Fibroblast of lung (primary cell): ENCODE measurements around the gene CENPW. TPM values are rescaled to one million over a fixed set of nuclear protein-coding genes. Genes with fewer than 3 reads are reported as not detected.

Source experiments
- DNase-seq, 2 donors: peaks; one replicate each; pipeline versions ENCODE4 v3.0.0 to v3.0.0-alpha.2; 2010; ENCODE audit warnings: low read depth in 2 of 2
- H2AFZ ChIP-seq: 2 replicates; pipeline ENCODE4 v1.5.1; 2012; ENCODE audit warnings: low read length, control low read depth, inconsistent platforms
- H3K27ac ChIP-seq: 2 replicates; pipeline ENCODE4 v1.5.1; 2011; ENCODE audit warnings: low read length, control low read depth; ENCODE audit not compliant: insufficient read depth
- H3K27me3 ChIP-seq: 2 replicates; pipeline ENCODE4 v1.5.1; 2011; ENCODE audit warnings: mild to moderate bottlenecking, low read length; ENCODE audit not compliant: control insufficient read depth, insufficient read depth
- H3K36me3 ChIP-seq: 2 replicates; pipeline ENCODE4 v1.5.1; 2011; ENCODE audit warnings: low read length; ENCODE audit not compliant: control insufficient read depth, insufficient read depth
- H3K4me1 ChIP-seq: 2 replicates; pipeline ENCODE4 v1.5.1; 2011; ENCODE audit warnings: low read length; ENCODE audit not compliant: control insufficient read depth, insufficient read depth; ENCODE audit errors: extremely low read depth
- H3K4me2 ChIP-seq: 2 replicates; pipeline ENCODE4 v1.5.1; 2011; ENCODE audit warnings: low read length, control low read depth; ENCODE audit not compliant: insufficient read depth; ENCODE audit errors: extremely low read depth
- H3K4me3 ChIP-seq, 4 experiments: fragments of 200-600 bp in 1 of 4; sonication (generic) in 1 of 4; replicated peaks in 1 of 4; 2 replicates each; pipeline ENCODE4 v1.5.1; 2011 to 2016; ENCODE audit warnings: low read length in 4 of 4, low read depth in 3 of 4, mild to moderate bottlenecking in 3 of 4, control low read depth in 2 of 4, inconsistent platforms in 1 of 4, mixed read lengths in 1 of 4; ENCODE audit not compliant: insufficient read depth in 1 of 4; ENCODE audit errors: control extremely low read depth in 1 of 4
- H3K79me2 ChIP-seq: 2 replicates; pipeline ENCODE4 v1.5.1; 2012; ENCODE audit warnings: mild to moderate bottlenecking, low read length, inconsistent platforms; ENCODE audit not compliant: control insufficient read depth, insufficient read depth
- H3K9ac ChIP-seq: 2 replicates; pipeline ENCODE4 v1.5.1; 2011; ENCODE audit warnings: mild to moderate bottlenecking, low read length, control low read depth; ENCODE audit not compliant: insufficient read depth
- H3K9me3 ChIP-seq: 2 replicates; pipeline ENCODE4 v1.5.1; 2012; ENCODE audit warnings: low read depth, low read length; ENCODE audit not compliant: control insufficient read depth, insufficient read depth
- H4K20me1 ChIP-seq: 2 replicates; pipeline ENCODE4 v1.5.1; 2011; ENCODE audit warnings: low read length; ENCODE audit not compliant: control insufficient read depth, insufficient read depth; ENCODE audit errors: extremely low read depth
- EZH2 ChIP-seq: IDR thresholded peaks from 2 replicates; pipeline ENCODE4 v1.5.1; 2012; ENCODE audit warnings: low read length, control low read depth, mild to moderate bottlenecking; ENCODE audit errors: missing control alignments
- polyA plus RNA-seq, 2 donors: library from polyadenylated mRNA; depleted of rRNA in 1 of 2; stranded (reverse) in 1 of 2; unstranded in 1 of 2; fragments of >200 nt; gene quantifications; 2 replicates each; pipeline ENCODE4 v1.2.1, GENCODE V29; 2011 to 2012; ENCODE audit warnings: missing spikeins in 1 of 2
- total RNA-seq: library from RNA; depleted of rRNA; stranded (reverse); fragments of >200 nt; gene quantifications from 2 replicates; pipeline ENCODE4 v1.2.1, GENCODE V29; 2014
- TF ChIP-seq, protein P1 (sequence below), 2 donors: IDR thresholded peaks in 1 of 2; conservative IDR thresholded peaks in 1 of 2; 1 replicate in 1 of 2; 2 replicates in 1 of 2; pipeline ENCODE4 v1.5.1; 2011 to 2012; ENCODE audit warnings: low read length in 2 of 2, control low read depth in 1 of 2, inconsistent platforms in 1 of 2, low read depth in 1 of 2, mild to moderate bottlenecking in 1 of 2

Gene CENPW
- total and polyA plus RNA-seq, 2 donors (not counting 1 experiment from before 2014, with no cell fraction given), result 8.3 TPM

DNA sequence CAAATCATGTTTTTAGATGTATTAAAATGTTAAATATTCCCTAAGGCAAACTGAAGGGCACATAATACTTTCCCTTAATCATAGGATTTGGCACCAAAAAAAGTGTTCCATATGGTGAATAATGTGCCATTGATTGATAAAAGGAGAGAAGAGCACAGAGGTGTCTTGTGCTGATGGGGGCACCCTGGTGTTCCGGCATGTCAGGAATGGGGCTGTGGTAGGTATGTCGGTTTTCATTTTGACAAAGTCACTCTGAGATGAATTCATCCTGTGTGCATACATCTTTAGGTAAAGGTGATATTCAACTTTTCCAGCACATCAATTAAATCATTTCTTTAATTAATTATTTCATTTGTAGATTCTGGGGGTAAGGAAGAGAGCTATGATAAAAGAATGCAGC is 36.8 kb downstream of the CENPW start:
- no peaks in the 10 kb centered on the region for H3K4me1 ChIP-seq
- TF ChIP-seq EZH2, result no peak
- TF ChIP-seq, protein P1, sequence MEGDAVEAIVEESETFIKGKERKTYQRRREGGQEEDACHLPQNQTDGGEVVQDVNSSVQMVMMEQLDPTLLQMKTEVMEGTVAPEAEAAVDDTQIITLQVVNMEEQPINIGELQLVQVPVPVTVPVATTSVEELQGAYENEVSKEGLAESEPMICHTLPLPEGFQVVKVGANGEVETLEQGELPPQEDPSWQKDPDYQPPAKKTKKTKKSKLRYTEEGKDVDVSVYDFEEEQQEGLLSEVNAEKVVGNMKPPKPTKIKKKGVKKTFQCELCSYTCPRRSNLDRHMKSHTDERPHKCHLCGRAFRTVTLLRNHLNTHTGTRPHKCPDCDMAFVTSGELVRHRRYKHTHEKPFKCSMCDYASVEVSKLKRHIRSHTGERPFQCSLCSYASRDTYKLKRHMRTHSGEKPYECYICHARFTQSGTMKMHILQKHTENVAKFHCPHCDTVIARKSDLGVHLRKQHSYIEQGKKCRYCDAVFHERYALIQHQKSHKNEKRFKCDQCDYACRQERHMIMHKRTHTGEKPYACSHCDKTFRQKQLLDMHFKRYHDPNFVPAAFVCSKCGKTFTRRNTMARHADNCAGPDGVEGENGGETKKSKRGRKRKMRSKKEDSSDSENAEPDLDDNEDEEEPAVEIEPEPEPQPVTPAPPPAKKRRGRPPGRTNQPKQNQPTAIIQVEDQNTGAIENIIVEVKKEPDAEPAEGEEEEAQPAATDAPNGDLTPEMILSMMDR (conservative IDR thresholded peaks at IDR 0.05 in 1 of 2, IDR thresholded peaks at IDR 0.05 in 1 of 2; ENCODE audit: low read depth in 1 of 2, low read length in 2 of 2), result no peak
- no peak for DNase-seq
- no peaks in the 10 kb centered on the region for H3K79me2 ChIP-seq
- no peaks in the 10 kb centered on the region for H3K9me3 ChIP-seq
- H3K36me3 ChIP-seq, result no peaks in the 10 kb centered on the region
- H3K4me2 ChIP-seq, result no peak overlapping the region
- no peak overlapping the region for H3K4me3 ChIP-seq
- no peaks in the 10 kb centered on the region for H3K27me3 ChIP-seq
- H4K20me1 ChIP-seq, result no peaks in the 10 kb centered on the region
- no peak overlapping the region for H2AFZ ChIP-seq
- H3K9ac ChIP-seq, result no peak overlapping the region
- no peak overlapping the region for H3K27ac ChIP-seq

DNA sequence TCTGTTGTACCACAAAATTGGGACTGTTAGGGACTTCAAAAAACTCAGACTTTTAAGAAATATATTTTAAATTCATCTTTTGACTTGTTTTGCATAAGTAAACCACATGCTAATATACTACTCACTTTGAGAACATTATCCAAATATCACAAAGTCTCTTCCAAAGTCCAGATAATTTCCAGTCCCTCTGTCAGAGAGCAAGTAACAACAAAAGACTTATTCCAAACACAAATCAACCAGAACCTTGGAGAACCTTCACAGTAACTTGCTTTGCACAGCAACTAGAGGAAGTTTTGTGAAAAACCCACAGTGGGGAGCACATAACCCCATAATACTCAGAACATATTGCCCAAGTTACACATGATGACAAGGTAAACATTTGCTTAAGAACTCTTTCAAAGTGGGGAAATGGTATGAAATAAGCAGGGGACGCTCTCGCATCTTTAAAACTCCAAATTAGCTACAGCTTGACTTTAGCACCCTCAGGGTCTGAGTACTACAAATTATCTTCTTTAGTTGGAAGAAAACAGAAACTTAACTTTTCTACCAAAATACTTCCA is 37.8 kb downstream of the CENPW start:
- H4K20me1 ChIP-seq, result no peaks in the 10 kb centered on the region
- no peaks in the 10 kb centered on the region for H3K4me1 ChIP-seq
- H3K27me3 ChIP-seq, result no peaks in the 10 kb centered on the region
- H3K27ac ChIP-seq, result no peak overlapping the region
- no peak for DNase-seq
- H3K9me3 ChIP-seq, result no peaks in the 10 kb centered on the region
- TF ChIP-seq, protein P1 (conservative IDR thresholded peaks at IDR 0.05 in 1 of 2, IDR thresholded peaks at IDR 0.05 in 1 of 2; ENCODE audit: low read depth in 1 of 2, low read length in 2 of 2), result no peak
- TF ChIP-seq EZH2, result no peak
- H3K4me2 ChIP-seq, result no peak overlapping the region
- no peak overlapping the region for H2AFZ ChIP-seq
- H3K4me3 ChIP-seq, result no peak overlapping the region
- H3K9ac ChIP-seq, result no peak overlapping the region
- no peaks in the 10 kb centered on the region for H3K36me3 ChIP-seq
- no peaks in the 10 kb centered on the region for H3K79me2 ChIP-seq

DNA sequence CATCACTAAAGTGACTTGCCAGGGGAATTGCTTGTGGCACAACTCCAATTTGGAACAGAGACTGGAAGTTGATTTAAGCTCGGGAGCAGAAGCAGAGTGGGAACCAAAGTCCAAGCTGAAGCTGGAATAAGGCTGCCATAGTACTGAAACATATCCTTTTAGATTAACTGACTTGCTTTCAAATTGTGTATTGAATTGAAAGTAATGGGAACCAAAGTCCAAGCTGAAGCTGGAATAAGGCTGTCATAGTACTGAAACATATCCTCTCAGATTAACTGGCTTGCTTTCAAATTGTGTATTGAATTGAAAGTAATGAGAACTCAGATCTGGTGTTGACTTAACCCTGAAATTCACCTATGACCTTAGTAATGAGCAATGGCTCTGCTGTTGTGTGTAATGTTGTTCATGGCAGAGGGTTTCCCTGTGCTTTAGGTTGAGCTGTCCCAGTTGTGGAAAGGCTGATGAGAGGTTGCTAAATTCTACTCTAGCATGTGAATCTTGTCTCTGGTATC is 40.2 kb downstream of the CENPW start:
- Histone ChIP-seq H3K9me3 (no peaks in the 10 kb centered on the region), H3K4me2 (no peak overlapping the region), H3K27ac (no peak overlapping the region), H3K4me3 (no peak overlapping the region), H3K9ac (no peak overlapping the region), H3K4me1 (no peaks in the 10 kb centered on the region), H3K79me2 (no peaks in the 10 kb centered on the region), H2AFZ (no peak overlapping the region), H3K27me3 (no peaks in the 10 kb centered on the region), H4K20me1 (no peaks in the 10 kb centered on the region), H3K36me3 (no peaks in the 10 kb centered on the region)
- no peak for DNase-seq
- TF ChIP-seq, protein P1 (conservative IDR thresholded peaks at IDR 0.05 in 1 of 2, IDR thresholded peaks at IDR 0.05 in 1 of 2; ENCODE audit: low read depth in 1 of 2, low read length in 2 of 2), result no peak
- TF ChIP-seq EZH2, result no peak
